Muscle of leg (tissue), 11 donors: Measurements from ENCODE around the gene COL4A4. TPM values are rescaled to one million over a fixed set of nuclear protein-coding genes. Genes with fewer than 3 reads are reported as not detected.

Experiments
- DNase-seq: peaks from one replicate; pipeline ENCODE4 v3.0.0; 2013
- H3K27ac ChIP-seq: one replicate; pipeline ENCODE4 v1.5.1; 2013; ENCODE audit warnings: mild to moderate bottlenecking, low read length, control low read depth
- H3K27me3 ChIP-seq: one replicate; pipeline ENCODE4 v1.6.1; 2013; ENCODE audit warnings: low read length; ENCODE audit not compliant: control insufficient read depth, insufficient read depth
- H3K36me3 ChIP-seq: one replicate; pipeline ENCODE4 v1.6.1; 2013; ENCODE audit warnings: low read length; ENCODE audit not compliant: control insufficient read depth, insufficient read depth
- H3K4me1 ChIP-seq: one replicate; pipeline ENCODE4 v1.6.1; 2013; ENCODE audit warnings: low read length; ENCODE audit not compliant: control insufficient read depth, insufficient read depth
- H3K4me3 ChIP-seq: one replicate; pipeline ENCODE4 v1.5.1; 2013; ENCODE audit warnings: low read length, control low read depth
- H3K9me3 ChIP-seq: replicated peaks from 2 replicates; pipeline ENCODE4 v1.6.1; 2013; ENCODE audit warnings: low read depth, low read length; ENCODE audit not compliant: control insufficient read depth
- WGBS: methylation state at CpG from one replicate; pipeline ENCODE4 v1.1.5; 2013; ENCODE audit warnings: missing lambda C conversion rate; ENCODE audit not compliant: insufficient coverage; 5-methylcytosine and 5-hydroxymethylcytosine counted together
- polyA plus RNA-seq, 8 donors: library from polyadenylated mRNA; unstranded; fragments of 120-200 nt; gene quantifications; one replicate each; pipeline versions ENCODE4 v1.2.1 to v1.2.3, GENCODE V29; 2013; ENCODE audit warnings: inconsistent platforms in 1 of 8, low replicate concordance in 1 of 8; ENCODE audit not compliant: insufficient read length in 8 of 8, insufficient read depth in 1 of 8
- total RNA-seq: library from RNA; stranded (reverse); fragments of 120-200 nt; gene quantifications from one replicate; pipeline ENCODE4 v1.2.4, GENCODE V29; 2013

The COL4A4 gene
- total and polyA plus RNA-seq, 9 donors = 0.03 to 0.31 (median 0.06) TPM

GRCh38 chr2:227118353-227118752, 45.7 kb downstream of the COL4A4 start:
- Histone ChIP-seq H3K36me3 (no peaks in the 10 kb centered on the region), H3K9me3 (no peaks in the 10 kb centered on the region), H3K27ac (no peak overlapping the region), H3K27me3 (no peaks in the 10 kb centered on the region), H3K4me3 (no peak overlapping the region), H3K4me1 (no peaks in the 10 kb centered on the region)
- DNase-seq = no peak

GRCh38 chr2:227117852-227118251, 46.2 kb downstream of the COL4A4 start:
- no peaks in the 10 kb centered on the region for H3K36me3 ChIP-seq
- WGBS = no CpG with 5 or more reads among the region's 3 CpGs

GRCh38 chr2:227117027-227117426, 47.0 kb downstream of the COL4A4 start:
- 80% methylated on average over 1 of the region's 1 CpG for WGBS
- Histone ChIP-seq H3K4me1 (no peaks in the 10 kb centered on the region), H3K27me3 (no peaks in the 10 kb centered on the region), H3K36me3 (no peaks in the 10 kb centered on the region), H3K27ac (no peak overlapping the region), H3K9me3 (no peaks in the 10 kb centered on the region), H3K4me3 (no peak overlapping the region)
- DNase-seq = no peak

More at GRCh38 chr2:227117852-227118251, 46.2 kb downstream of the COL4A4 start:
- DNase-seq = peak; percentile 9
- H3K27me3 ChIP-seq = no peaks in the 10 kb centered on the region
- H3K4me1 ChIP-seq = no peaks in the 10 kb centered on the region
- H3K27ac ChIP-seq = no peak overlapping the region
- no peak overlapping the region for H3K4me3 ChIP-seq
- H3K9me3 ChIP-seq = no peaks in the 10 kb centered on the region

- whole genome bisulfite sequencing = 37% methylated on average over 2 of the region's 5 CpGs
- no peaks in the 10 kb centered on the region for H3K9me3 ChIP-seq
- H3K27me3 ChIP-seq = no peaks in the 10 kb centered on the region
- H3K27ac ChIP-seq = no peak overlapping the region
- no peak overlapping the region for H3K4me3 ChIP-seq
- H3K36me3 ChIP-seq = no peaks in the 10 kb centered on the region
- peak; percentile 54 for DNase-seq
- H3K4me1 ChIP-seq = no peaks in the 10 kb centered on the region
These were observed 48.2 kb downstream of the COL4A4 start for GRCh38 chr2:227115761-227116160.

- Histone ChIP-seq H3K9me3 (no peaks in the 10 kb centered on the region), H3K27me3 (no peaks in the 10 kb centered on the region), H3K4me1 (no peaks in the 10 kb centered on the region), H3K27ac (no peak overlapping the region), H3K36me3 (no peaks in the 10 kb centered on the region), H3K4me3 (no peak overlapping the region)
- DNase-seq = peak; percentile 68
- 68% methylated on average over 9 of the region's 9 CpGs for WGBS
These were observed 56.9 kb downstream of the COL4A4 start for GRCh38 chr2:227106845-227107759.

GRCh38 chr2:227103583-227103982, 60.4 kb downstream of the COL4A4 start:
- Histone ChIP-seq H3K9me3 (no peaks in the 10 kb centered on the region), H3K27me3 (no peaks in the 10 kb centered on the region), H3K27ac (no peak overlapping the region), H3K4me1 (no peaks in the 10 kb centered on the region), H3K36me3 (no peaks in the 10 kb centered on the region), H3K4me3 (no peak overlapping the region)
- WGBS = 56% methylated on average over 3 of the region's 5 CpGs
- DNase-seq = no peak

GRCh38 chr2:227099340-227099739, 64.7 kb downstream of the COL4A4 start:
- DNase-seq = no peak
- Histone ChIP-seq H3K36me3 (no peaks in the 10 kb centered on the region), H3K27me3 (no peaks in the 10 kb centered on the region), H3K4me1 (no peaks in the 10 kb centered on the region), H3K4me3 (no peak overlapping the region), H3K9me3 (no peaks in the 10 kb centered on the region), H3K27ac (no peak overlapping the region)
- no CpG with 5 or more reads among the region's 4 CpGs for WGBS

GRCh38 chr2:227098162-227098515, 65.9 kb downstream of the COL4A4 start:
- no peaks in the 10 kb centered on the region for H3K4me1 ChIP-seq
- H3K4me3 ChIP-seq = no peak overlapping the region
- no peaks in the 10 kb centered on the region for H3K27me3 ChIP-seq
- no CpG with 5 or more reads among the region's 2 CpGs for WGBS
- no peaks in the 10 kb centered on the region for H3K36me3 ChIP-seq
- no peak for DNase-seq
- no peaks in the 10 kb centered on the region for H3K9me3 ChIP-seq
- H3K27ac ChIP-seq = no peak overlapping the region

- no peaks in the 10 kb centered on the region for H3K4me1 ChIP-seq
- no peaks in the 10 kb centered on the region for H3K27me3 ChIP-seq
- H3K27ac ChIP-seq = no peak overlapping the region
- H3K36me3 ChIP-seq = no peaks in the 10 kb centered on the region
- no peak overlapping the region for H3K4me3 ChIP-seq
- 58% methylated on average over 2 of the region's 5 CpGs for WGBS
- DNase-seq = no peak
- no peaks in the 10 kb centered on the region for H3K9me3 ChIP-seq
These were observed 66.4 kb downstream of the COL4A4 start for GRCh38 chr2:227097495-227098161.

- H3K9me3 ChIP-seq = no peaks in the 10 kb centered on the region
- no peak for DNase-seq
- H3K27ac ChIP-seq = no peak overlapping the region
- H3K4me1 ChIP-seq = no peaks in the 10 kb centered on the region
- H3K27me3 ChIP-seq = no peaks in the 10 kb centered on the region
- no peaks in the 10 kb centered on the region for H3K36me3 ChIP-seq
- H3K4me3 ChIP-seq = no peak overlapping the region
- 40% methylated on average over 1 of the region's 4 CpGs for WGBS
These were observed 68.7 kb downstream of the COL4A4 start for GRCh38 chr2:227095346-227095745.
